Measurements from ENCODE around the gene SMC1A.
"Not testable (repeated sequence)": the region's sequence is repeated elsewhere in the genome, so short reads cannot be mapped to it uniquely, and the experiment has no call there.

SMC1A gene

GRCh38 chrX:53422086-53422860, at the start of gene SMC1A:
Gene SMC1A, minus strand, starts transcription at chrX:53422654. Its CDS starts 54 bp downstream, at chrX:53422600.
- peak; percentile 97 for DNase-seq (ENCODE audit: low read depth)
- H3K4me3 ChIP-seq (ENCODE audit: low read length) = peak within 1 kb of the TSS; percentile 72
- TF ChIP-seq, protein P1, sequence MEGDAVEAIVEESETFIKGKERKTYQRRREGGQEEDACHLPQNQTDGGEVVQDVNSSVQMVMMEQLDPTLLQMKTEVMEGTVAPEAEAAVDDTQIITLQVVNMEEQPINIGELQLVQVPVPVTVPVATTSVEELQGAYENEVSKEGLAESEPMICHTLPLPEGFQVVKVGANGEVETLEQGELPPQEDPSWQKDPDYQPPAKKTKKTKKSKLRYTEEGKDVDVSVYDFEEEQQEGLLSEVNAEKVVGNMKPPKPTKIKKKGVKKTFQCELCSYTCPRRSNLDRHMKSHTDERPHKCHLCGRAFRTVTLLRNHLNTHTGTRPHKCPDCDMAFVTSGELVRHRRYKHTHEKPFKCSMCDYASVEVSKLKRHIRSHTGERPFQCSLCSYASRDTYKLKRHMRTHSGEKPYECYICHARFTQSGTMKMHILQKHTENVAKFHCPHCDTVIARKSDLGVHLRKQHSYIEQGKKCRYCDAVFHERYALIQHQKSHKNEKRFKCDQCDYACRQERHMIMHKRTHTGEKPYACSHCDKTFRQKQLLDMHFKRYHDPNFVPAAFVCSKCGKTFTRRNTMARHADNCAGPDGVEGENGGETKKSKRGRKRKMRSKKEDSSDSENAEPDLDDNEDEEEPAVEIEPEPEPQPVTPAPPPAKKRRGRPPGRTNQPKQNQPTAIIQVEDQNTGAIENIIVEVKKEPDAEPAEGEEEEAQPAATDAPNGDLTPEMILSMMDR (conservative IDR thresholded peaks at IDR 0.05; ENCODE audit: low read depth, low read length) = no peak

DNA sequence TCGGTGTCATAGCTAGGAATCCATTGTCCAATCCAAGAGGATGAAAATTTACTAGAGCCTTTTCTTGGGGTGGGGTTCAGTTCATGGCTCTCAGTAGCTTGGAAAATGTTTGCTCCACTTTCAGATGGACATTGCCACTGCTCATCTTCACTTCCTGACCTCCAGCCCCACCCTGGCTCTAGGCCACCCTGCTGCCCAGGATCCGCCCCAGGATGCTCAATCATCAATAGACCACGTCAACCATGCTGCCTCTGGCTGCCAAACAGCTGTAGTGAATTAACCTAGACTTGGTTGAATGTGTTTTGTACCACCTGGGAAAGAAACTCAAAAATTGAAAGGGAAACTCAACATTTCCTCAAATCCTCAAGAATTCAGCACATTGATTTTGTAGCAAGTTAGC, 48.9 kb upstream of the SMC1A start:
- no peak overlapping the region for H3K4me3 ChIP-seq (ENCODE audit: low read length)
- TF ChIP-seq, protein P1 (conservative IDR thresholded peaks at IDR 0.05; ENCODE audit: low read depth, low read length) = no peak
- no peak for DNase-seq (ENCODE audit: low read depth)

- not testable (repeated sequence) for DNase-seq (ENCODE audit: low read depth); H3K4me3 ChIP-seq (ENCODE audit: low read length)
Observed at GRCh38 chrX:53468659-53469058, 46.2 kb upstream of the SMC1A start.

DNA sequence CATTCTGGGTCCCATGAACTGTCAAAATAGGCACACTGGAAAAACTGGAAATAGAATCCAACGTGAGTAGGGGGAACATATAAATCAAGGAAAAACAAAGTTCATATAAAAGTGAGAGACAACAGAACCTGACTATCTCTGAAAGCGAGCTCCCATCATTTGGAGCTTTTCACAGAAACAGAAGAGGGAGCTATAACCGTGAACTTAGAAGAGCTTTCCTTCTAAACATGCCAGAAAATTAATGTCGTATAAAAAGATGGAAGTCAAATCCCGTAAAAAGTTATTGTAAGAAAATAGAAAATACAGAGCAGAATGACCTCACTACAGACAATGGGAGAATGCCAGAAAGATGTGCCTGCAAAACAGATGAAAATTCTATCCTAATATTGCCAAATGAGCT, 35.6 kb upstream of the SMC1A start:
- no peak for DNase-seq (ENCODE audit: low read depth)

GRCh38 chrX:53456254-53456653, 33.8 kb upstream of the SMC1A start:
- DNase-seq (ENCODE audit: low read depth) = no peak

More for the DNA sequence above, 35.6 kb upstream of the SMC1A start:
- TF ChIP-seq, protein P1 (conservative IDR thresholded peaks at IDR 0.05; ENCODE audit: low read depth, low read length) = peak; percentile 34
- no peak overlapping the region for H3K4me3 ChIP-seq (ENCODE audit: low read length)

GRCh38 chrX:53452812-53453211, 30.4 kb upstream of the SMC1A start:
- H3K4me3 ChIP-seq (ENCODE audit: low read length) = no peak overlapping the region
- TF ChIP-seq, protein P1 (conservative IDR thresholded peaks at IDR 0.05; ENCODE audit: low read depth, low read length) = no peak
- no peak for DNase-seq (ENCODE audit: low read depth)

More at GRCh38 chrX:53456254-53456653, 33.8 kb upstream of the SMC1A start:
- no peak overlapping the region for H3K4me3 ChIP-seq (ENCODE audit: low read length)
- TF ChIP-seq, protein P1 (conservative IDR thresholded peaks at IDR 0.05; ENCODE audit: low read depth, low read length) = no peak

DNA sequence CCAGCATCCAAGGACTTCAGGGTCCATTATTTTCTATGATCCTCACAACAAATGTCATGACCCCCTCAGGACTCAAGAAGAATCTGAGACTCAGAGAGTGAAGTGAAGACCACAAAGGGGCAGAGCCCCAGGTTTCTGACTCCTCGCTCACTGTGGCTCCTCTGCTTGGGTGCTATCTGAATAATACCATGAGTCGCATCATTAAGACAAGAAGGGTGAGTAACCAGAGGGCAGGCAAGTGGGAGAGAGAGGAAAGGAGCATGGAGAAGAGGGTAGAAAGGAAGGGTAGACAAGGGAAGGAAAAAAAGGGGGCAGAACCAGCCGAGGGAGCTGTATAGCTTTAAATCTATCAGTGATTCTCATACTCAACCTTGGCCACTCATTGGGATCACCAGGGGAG, 27.2 kb upstream of the SMC1A start:
- no peak overlapping the region for H3K4me3 ChIP-seq (ENCODE audit: low read length)
- TF ChIP-seq, protein P1 (conservative IDR thresholded peaks at IDR 0.05; ENCODE audit: low read depth, low read length) = no peak
- no peak for DNase-seq (ENCODE audit: low read depth)

Measured in retinal pigment epithelial cell (primary cell).